Natural killer cell (primary cell): Measurements from ENCODE around the gene KCNT1. TPM values are rescaled to one million over a fixed set of nuclear protein-coding genes. Genes with fewer than 3 reads are reported as not detected.

Source experiments
- ATAC-seq, 3 donors: fragments of 150-1000 bp in 2 of 3; fragments of 200-7000 bp in 1 of 3; cut with Tn5 transposase; 1 replicate in 1 of 3; 2 replicates in 2 of 3; pipeline ENCODE4 v1.10.0; 2021; ENCODE audit warnings: mild to moderate bottlenecking in 2 of 3, moderate library complexity in 2 of 3
- DNase-seq, 2 donors: peaks; one replicate each; pipeline versions ENCODE4 v3.0.0 to v3.0.0-alpha.2; 2013 to 2021; ENCODE audit warnings: mixed read lengths in 1 of 2
- H3K27ac ChIP-seq: one replicate; pipeline ENCODE4 v1.5.1; 2013; ENCODE audit warnings: mild to moderate bottlenecking, low read length
- H3K27me3 ChIP-seq: one replicate; pipeline ENCODE4 v1.6.1; 2013; ENCODE audit warnings: low read length; ENCODE audit not compliant: control insufficient read depth, insufficient read depth
- H3K36me3 ChIP-seq: one replicate; pipeline ENCODE4 v1.6.1; 2013; ENCODE audit warnings: low read length; ENCODE audit not compliant: control insufficient read depth, insufficient read depth
- H3K4me1 ChIP-seq: one replicate; pipeline ENCODE4 v1.6.1; 2013; ENCODE audit warnings: low read length; ENCODE audit not compliant: control insufficient read depth, insufficient read depth
- H3K4me3 ChIP-seq: one replicate; pipeline ENCODE4 v1.5.1; 2013; ENCODE audit warnings: low read length
- H3K9me3 ChIP-seq: one replicate; pipeline ENCODE4 v1.6.1; 2013; ENCODE audit warnings: low read length; ENCODE audit not compliant: control insufficient read depth, insufficient read depth
- H3K27ac Mint-ChIP-seq, 2 donors: one replicate each; pipeline ENCODE4 v1.8.0; 2022; ENCODE audit warnings: mild to moderate bottlenecking in 2 of 2, mixed read lengths in 2 of 2, moderate library complexity in 1 of 2
- H3K27me3 Mint-ChIP-seq, 2 donors: one replicate each; pipeline ENCODE4 v1.8.0; 2022; ENCODE audit warnings: low read depth in 2 of 2, mixed read lengths in 2 of 2
- H3K36me3 Mint-ChIP-seq: one replicate; pipeline ENCODE4 v1.8.0; 2022; ENCODE audit warnings: mixed read lengths
- H3K4me1 Mint-ChIP-seq, 2 donors: one replicate each; pipeline ENCODE4 v1.8.0; 2022; ENCODE audit warnings: mixed read lengths in 2 of 2
- H3K4me3 Mint-ChIP-seq: one replicate; pipeline ENCODE4 v1.8.0; 2022; ENCODE audit warnings: mild to moderate bottlenecking, moderate library complexity, mixed read lengths
- H3K9me3 Mint-ChIP-seq, 2 donors: one replicate each; pipeline ENCODE4 v1.8.0; 2022; ENCODE audit warnings: mixed read lengths in 2 of 2
- CTCF ChIP-seq: fragments of 200-600 bp; IDR thresholded peaks from one replicate; pipeline ENCODE4 v1.8.0; 2022; ENCODE audit warnings: antibody characterized with exemption
- WGBS: methylation state at CpG from one replicate; pipeline ENCODE4 v1.1.7; 2013; ENCODE audit warnings: missing lambda C conversion rate; ENCODE audit not compliant: insufficient coverage; 5-methylcytosine and 5-hydroxymethylcytosine counted together
- intact Hi-C: fragments of 100-400 bp; cut with micrococcal nuclease; formaldehyde crosslinking; loops from one replicate; pipeline ENCODE4 v1.14.2; 2022
- total RNA-seq, 4 donors: library from RNA; stranded (reverse); fragments of 120-200 nt in 1 of 4; gene quantifications; one replicate each; pipeline versions ENCODE4 v1.2.3 to v1.2.4, GENCODE V29; 2013 to 2022

Gene KCNT1
- total RNA-seq, 3 donors from 2014 or later (not counting 1 experiment from before 2014, with no cell fraction given), result 0.52 to 1.2 (median 0.88) TPM

- ATAC-seq (no peak), DNase-seq (no peak)
- no peaks in the 10 kb centered on the region for H3K9me3 ChIP-seq
- no peak overlapping the region for H3K4me3 ChIP-seq
- no peaks in the 10 kb centered on the region for H3K4me1 ChIP-seq
- H3K27ac ChIP-seq, result no peak overlapping the region
- 98% methylated on average over 12 of the region's 12 CpGs for WGBS
- intact Hi-C loops, result no loop called here
- Mint-ChIP-seq H3K4me3 (no peak overlapping the region), H3K9me3 (no peaks in the 10 kb centered on the region), H3K27ac (no peak overlapping the region), H3K4me1 (no peaks in the 10 kb centered on the region), H3K36me3 (no peaks in the 10 kb centered on the region), H3K27me3 (no peaks in the 10 kb centered on the region)
- H3K27me3 ChIP-seq, result no peaks in the 10 kb centered on the region
- H3K36me3 ChIP-seq, result peaks cover 62% of the 10 kb centered on the region
- no peak for TF ChIP-seq CTCF
Observed at GRCh38 chr9:135816651-135816970, 114.6 kb downstream of the KCNT1 start.

- no peaks in the 10 kb centered on the region for H3K4me1 Mint-ChIP-seq
- WGBS, result 97% methylated on average over 66 of the region's 66 CpGs
- H3K36me3 ChIP-seq, result peaks cover 72% of the 10 kb centered on the region
- H3K4me1 ChIP-seq, result no peaks in the 10 kb centered on the region
- H3K4me3 ChIP-seq, result no peak overlapping the region
- no peaks in the 10 kb centered on the region for H3K9me3 ChIP-seq
- no peak overlapping the region for H3K4me3 Mint-ChIP-seq
- no peak overlapping the region for H3K27ac Mint-ChIP-seq
- H3K27me3 Mint-ChIP-seq, result no peaks in the 10 kb centered on the region
- H3K9me3 Mint-ChIP-seq, result no peaks in the 10 kb centered on the region
- no peak for ATAC-seq
- H3K27me3 ChIP-seq, result no peaks in the 10 kb centered on the region
- peaks cover 12% of the 10 kb centered on the region for H3K36me3 Mint-ChIP-seq
- no peak overlapping the region for H3K27ac ChIP-seq
- no peak for TF ChIP-seq CTCF
- intact Hi-C loops, result no loop called here
- no peak for DNase-seq
Observed at GRCh38 chr9:135817951-135818717, 116.1 kb downstream of the KCNT1 start.

GRCh38 chr9:135818718-135819475 is 116.9 kb downstream of the KCNT1 start:
- DNase-seq, result no peak
- no peak overlapping the region for H3K4me3 ChIP-seq
- Mint-ChIP-seq H3K4me3 (no peak overlapping the region), H3K9me3 (no peaks in the 10 kb centered on the region), H3K27me3 (no peaks in the 10 kb centered on the region), H3K36me3 (peaks cover 16% of the 10 kb centered on the region), H3K4me1 (no peaks in the 10 kb centered on the region), H3K27ac (no peak overlapping the region)
- intact Hi-C loops, result no loop called here
- no peaks in the 10 kb centered on the region for H3K4me1 ChIP-seq
- no peak for ATAC-seq
- TF ChIP-seq CTCF, result no peak
- peaks cover 75% of the 10 kb centered on the region for H3K36me3 ChIP-seq
- no peaks in the 10 kb centered on the region for H3K27me3 ChIP-seq
- WGBS, result 97% methylated on average over 43 of the region's 43 CpGs
- H3K27ac ChIP-seq, result no peak overlapping the region
- no peaks in the 10 kb centered on the region for H3K9me3 ChIP-seq
